Endothelial cell of umbilical vein (primary cell): ENCODE data around the gene CHMP3. TPM values are rescaled to one million over a fixed set of nuclear protein-coding genes. Genes with fewer than 3 reads are reported as not detected.

Experiments used
- BruUV-seq: library from RNA; stranded (reverse); fragments of 400-500 nt; replicated peaks from 2 replicates; lab custom pipeline; 2021; lab: Mats Ljungman, UMichigan
- CTCF ChIA-PET: fragments of 300-600, 350-600 bp; sonication (Branson Sonifier 250); formaldehyde crosslinking; loops from one replicate; lab custom pipeline; 2021; ENCODE audit warnings: antibody characterized with exemption, inconsistent platforms; lab: Charles Lee
- POLR2A ChIA-PET: fragments of 300-600, 350-600 bp; sonication (Branson Sonifier 250); formaldehyde crosslinking; loops from one replicate; lab custom pipeline; 2021; ENCODE audit warnings: antibody characterized with exemption, inconsistent platforms; lab: Charles Lee
- DNase-seq: peaks from one replicate; pipeline ENCODE4 v3.0.0-alpha.2; 2011; ENCODE audit warnings: low read depth, low spot score
- FAIRE-seq: peaks from 2 replicates; lab custom pipeline; 2011; peaks lifted over from hg19 to GRCh38; lab: Jason Lieb, UNC
- H2AFZ ChIP-seq: 2 replicates; pipeline ENCODE4 v1.6.0; 2012; ENCODE audit warnings: low read depth, low read length, control low read depth, inconsistent platforms
- H3K27ac ChIP-seq: 2 replicates; pipeline ENCODE4 v1.5.1; 2011; ENCODE audit warnings: low read depth, mild to moderate bottlenecking, control low read depth, low read length, moderate library complexity; ENCODE audit not compliant: insufficient read depth
- H3K27me3 ChIP-seq, 2 experiments: 2 replicates each; pipeline versions ENCODE4 v1.6.0 to v1.6.1; 2011; ENCODE audit warnings: low read length in 2 of 2, mixed read lengths in 1 of 2; ENCODE audit not compliant: control insufficient read depth in 2 of 2, insufficient read depth in 2 of 2
- H3K36me3 ChIP-seq, 2 experiments: 2 replicates in 1 of 2; 3 replicates in 1 of 2; pipeline ENCODE4 v1.5.1; 2011; ENCODE audit warnings: low read length in 2 of 2, mild to moderate bottlenecking in 1 of 2, moderate library complexity in 1 of 2; ENCODE audit not compliant: control insufficient read depth in 2 of 2, insufficient read depth in 2 of 2; ENCODE audit errors: extremely low read depth in 1 of 2
- H3K4me1 ChIP-seq: 3 replicates; pipeline ENCODE4 v1.5.1; 2011; ENCODE audit warnings: mild to moderate bottlenecking, low read length; ENCODE audit not compliant: control insufficient read depth, insufficient read depth; ENCODE audit errors: extremely low read depth
- H3K4me2 ChIP-seq: 2 replicates; pipeline ENCODE4 v1.6.1; 2011; ENCODE audit warnings: low read length, control low read depth, mixed read lengths; ENCODE audit not compliant: insufficient read depth
- H3K4me3 ChIP-seq, 3 experiments: fragments of 200-600 bp in 1 of 3; sonication (generic), shearing (Covaris generic) in 1 of 3; replicated peaks in 1 of 3; 2 replicates each; pipeline ENCODE4 v1.5.1; 2011 to 2016; ENCODE audit warnings: control low read depth in 3 of 3, low read length in 3 of 3, mild to moderate bottlenecking in 2 of 3, inconsistent platforms in 1 of 3, low read depth in 1 of 3, moderate library complexity in 1 of 3; ENCODE audit not compliant: insufficient read depth in 1 of 3
- H3K79me2 ChIP-seq: 2 replicates; pipeline ENCODE4 v1.6.0; 2012; ENCODE audit warnings: low read length, inconsistent platforms; ENCODE audit not compliant: control insufficient read depth, insufficient read depth
- H3K9ac ChIP-seq: replicated peaks from 2 replicates; pipeline ENCODE3; 2011; ENCODE audit warnings: low read length, control low read depth; ENCODE audit not compliant: insufficient read depth; ENCODE audit errors: extremely low read depth
- H3K9me1 ChIP-seq: replicated peaks from 3 replicates; pipeline ENCODE4 v1.6.0; 2011; ENCODE audit warnings: mild to moderate bottlenecking, low read length; ENCODE audit not compliant: control insufficient read depth, insufficient read depth; ENCODE audit errors: extremely low read depth
- H3K9me3 ChIP-seq: replicated peaks from 2 replicates; pipeline ENCODE4 v1.5.1; 2012; ENCODE audit warnings: low read length, inconsistent platforms; ENCODE audit not compliant: control insufficient read depth, insufficient read depth
- H4K20me1 ChIP-seq: replicated peaks from 2 replicates; pipeline ENCODE3; 2011; ENCODE audit warnings: mild to moderate bottlenecking, low read length; ENCODE audit not compliant: control insufficient read depth, insufficient read depth; ENCODE audit errors: extremely low read depth
- EZH2 ChIP-seq: IDR thresholded peaks from 2 replicates; pipeline ENCODE4 v1.6.1; 2012; ENCODE audit warnings: borderline replicate concordance, low read depth, mild to moderate bottlenecking, moderate library complexity, low read length, inconsistent platforms; ENCODE audit not compliant: severe bottlenecking
- FOS ChIP-seq: IDR thresholded peaks from 2 replicates; pipeline ENCODE4 v1.6.1; 2011; ENCODE audit warnings: mild to moderate bottlenecking, low read length, moderate library complexity, borderline replicate concordance; ENCODE audit not compliant: insufficient read depth
- GATA2 ChIP-seq: IDR thresholded peaks from 2 replicates; pipeline ENCODE4 v1.7.0; 2011; ENCODE audit warnings: low read depth, mild to moderate bottlenecking, moderate library complexity, mixed read lengths, low read length; ENCODE audit not compliant: insufficient read length, insufficient read depth
- MAX ChIP-seq: IDR thresholded peaks from 2 replicates; pipeline ENCODE4 v1.6.1; 2011; ENCODE audit not compliant: insufficient read depth, insufficient read length
- MYC ChIP-seq: IDR thresholded peaks from one replicate; pipeline ENCODE4 v1.6.1; 2011; ENCODE audit warnings: mild to moderate bottlenecking, low read depth, low read length
- POLR2A ChIP-seq: IDR thresholded peaks from 2 replicates; pipeline ENCODE4 v1.6.1; 2012; ENCODE audit warnings: low read depth, mild to moderate bottlenecking, control low read depth, low read length
- POLR2AphosphoS5 ChIP-seq: IDR thresholded peaks from 2 replicates; pipeline ENCODE4 v1.6.1; 2012; ENCODE audit warnings: low read depth, mild to moderate bottlenecking, control low read depth, low read length, moderate library complexity; ENCODE audit not compliant: insufficient read depth
- dilution Hi-C: fragments of 300-500 bp; cut with MboI; formaldehyde crosslinking; loops from one replicate; pipeline ENCODE4 v1.15.0; 2019; ENCODE audit warnings: low sequenced_read_pairs; ENCODE audit not compliant: extremely low pct_ligation_motif_present
- intact Hi-C: fragments of 100-400 bp; cut with micrococcal nuclease; formaldehyde crosslinking; loops from one replicate; pipeline ENCODE4 v1.10.0; 2022
- polyA plus RNA-seq, 4 experiments: library from polyadenylated mRNA; depleted of rRNA in 3 of 4; stranded (reverse) in 3 of 4; unstranded in 1 of 4; fragments of >200 nt; gene quantifications; 2 replicates each; pipeline versions ENCODE4 v1.2.1 to v1.2.3, GENCODE V29; 2011 to 2012; ENCODE audit warnings: missing spikeins in 1 of 4
- total RNA-seq: library from RNA; stranded (reverse); gene quantifications from 2 replicates; pipeline ENCODE4 v1.2.3, GENCODE V29; 2021
- TF ChIP-seq, protein P1 (sequence below), 2 donors: IDR thresholded peaks; 1 replicate in 1 of 2; 2 replicates in 1 of 2; pipeline ENCODE4 v1.5.1; 2011; ENCODE audit warnings: low read length in 2 of 2, mild to moderate bottlenecking in 2 of 2, moderate library complexity in 2 of 2, control low read depth in 1 of 2, inconsistent platforms in 1 of 2, low read depth in 1 of 2; ENCODE audit not compliant: insufficient read depth in 1 of 2; ENCODE audit errors: extremely low read depth in 1 of 2

CHMP3 gene
- total and polyA plus RNA-seq, 2 donors (not counting 3 experiments of a cell fraction or from before 2014, with no cell fraction given), result 48.1 to 92.2 TPM

DNA sequence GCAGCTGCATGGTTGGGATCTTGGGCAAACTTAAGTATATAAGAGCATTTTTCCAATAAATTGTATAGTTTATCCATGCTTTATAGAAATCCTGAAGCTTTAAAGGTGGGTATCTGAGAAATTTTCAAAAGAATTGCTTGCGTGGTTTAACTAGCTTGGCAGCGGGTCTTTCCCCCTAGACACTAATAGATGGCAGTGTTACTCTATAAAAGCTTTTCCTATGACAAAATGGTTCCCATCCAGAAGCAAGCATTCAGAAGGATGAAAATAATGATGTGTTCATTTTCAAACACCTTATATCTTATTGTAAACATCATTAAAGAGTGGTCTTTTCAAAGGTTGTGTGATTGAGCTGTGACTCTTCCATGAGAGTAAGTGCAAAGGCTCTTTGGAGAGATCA lies 76.2 kb downstream of the CHMP3 start:
- DNase-seq (no peak), FAIRE-seq (no peak)
- Histone ChIP-seq H3K27ac (no peak overlapping the region), H3K4me1 (no peaks in the 10 kb centered on the region), H3K9me1 (no peaks in the 10 kb centered on the region), H3K9me3 (no peaks in the 10 kb centered on the region), H4K20me1 (no peaks in the 10 kb centered on the region), H3K36me3 (peaks cover 36 to 43% of the 10 kb centered on the region in 2 experiments), H2AFZ (no peak overlapping the region), H3K4me3 (no peak overlapping the region), H3K4me2 (no peak overlapping the region), H3K9ac (no peak overlapping the region), H3K79me2 (no peaks in the 10 kb centered on the region), H3K27me3 (no peaks in the 10 kb centered on the region)
- dilution Hi-C loops, result no loop called here
- POLR2A ChIA-PET, result no interaction called here
- intact Hi-C loops, result loop anchor here (1.0 to 5.0 kb wide), 2 partner anchors 135 to 277 kb away; partner anchors contain the start of gene RNF103
- CTCF ChIA-PET, result interaction anchor here (0.7 to 1.1 kb wide), 5 partner anchors 11 to 277 kb away, joined by 3 to 4 read pairs (median 4); no protein-coding TSS in a partner anchor
- TF ChIP-seq MAX (no peak), EZH2 (no peak), POLR2A (no peak), MYC (no peak), FOS (no peak), POLR2AphosphoS5 (no peak), GATA2 (no peak)
- TF ChIP-seq, protein P1, sequence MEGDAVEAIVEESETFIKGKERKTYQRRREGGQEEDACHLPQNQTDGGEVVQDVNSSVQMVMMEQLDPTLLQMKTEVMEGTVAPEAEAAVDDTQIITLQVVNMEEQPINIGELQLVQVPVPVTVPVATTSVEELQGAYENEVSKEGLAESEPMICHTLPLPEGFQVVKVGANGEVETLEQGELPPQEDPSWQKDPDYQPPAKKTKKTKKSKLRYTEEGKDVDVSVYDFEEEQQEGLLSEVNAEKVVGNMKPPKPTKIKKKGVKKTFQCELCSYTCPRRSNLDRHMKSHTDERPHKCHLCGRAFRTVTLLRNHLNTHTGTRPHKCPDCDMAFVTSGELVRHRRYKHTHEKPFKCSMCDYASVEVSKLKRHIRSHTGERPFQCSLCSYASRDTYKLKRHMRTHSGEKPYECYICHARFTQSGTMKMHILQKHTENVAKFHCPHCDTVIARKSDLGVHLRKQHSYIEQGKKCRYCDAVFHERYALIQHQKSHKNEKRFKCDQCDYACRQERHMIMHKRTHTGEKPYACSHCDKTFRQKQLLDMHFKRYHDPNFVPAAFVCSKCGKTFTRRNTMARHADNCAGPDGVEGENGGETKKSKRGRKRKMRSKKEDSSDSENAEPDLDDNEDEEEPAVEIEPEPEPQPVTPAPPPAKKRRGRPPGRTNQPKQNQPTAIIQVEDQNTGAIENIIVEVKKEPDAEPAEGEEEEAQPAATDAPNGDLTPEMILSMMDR (IDR thresholded peaks at IDR 0.05; ENCODE audit: extremely low read depth in 1 of 2, insufficient read depth in 1 of 2, low read depth in 1 of 2, low read length in 2 of 2), result no peak
- no TSS peak for BruUV-seq
